Coronary artery (tissue), 2 donors: Measurements from ENCODE around the gene NEIL3.

Experiments used
- DNase-seq: peaks from one replicate; pipeline ENCODE4 v3.0.0-alpha.2; 2017; ENCODE audit warnings: low spot score
- H3K27ac ChIP-seq, 2 donors: fragments of 200-600 bp; sonication (generic); one replicate each; pipeline ENCODE4 v1.5.1; 2016 to 2019
- H3K4me3 ChIP-seq: fragments of 200-600 bp; sonication (generic); 2 replicates; pipeline ENCODE4 v1.5.1; 2016; ENCODE audit warnings: mild to moderate bottlenecking, moderate library complexity
- CTCF ChIP-seq: fragments of 200-600 bp; sonication (generic); IDR thresholded peaks from one replicate; pipeline ENCODE4 v1.5.1; 2019; ENCODE audit warnings: antibody characterized with exemption

NEIL3 gene

GRCh38 chr4:177271091-177271490 lies 38.6 kb upstream of the NEIL3 start:
- DNase-seq = no peak
- H3K27ac ChIP-seq = peak overlapping the region in 1 of 2 donors; percentile 63
- no peak overlapping the region for H3K4me3 ChIP-seq
- TF ChIP-seq CTCF = no peak

GRCh38 chr4:177271915-177272766 lies 37.5 kb upstream of the NEIL3 start:
- Histone ChIP-seq H3K4me3 (no peak overlapping the region), H3K27ac (peak overlapping the region in 1 of 2 donors; percentile 63)
- no peak for TF ChIP-seq CTCF
- DNase-seq = no peak

DNA sequence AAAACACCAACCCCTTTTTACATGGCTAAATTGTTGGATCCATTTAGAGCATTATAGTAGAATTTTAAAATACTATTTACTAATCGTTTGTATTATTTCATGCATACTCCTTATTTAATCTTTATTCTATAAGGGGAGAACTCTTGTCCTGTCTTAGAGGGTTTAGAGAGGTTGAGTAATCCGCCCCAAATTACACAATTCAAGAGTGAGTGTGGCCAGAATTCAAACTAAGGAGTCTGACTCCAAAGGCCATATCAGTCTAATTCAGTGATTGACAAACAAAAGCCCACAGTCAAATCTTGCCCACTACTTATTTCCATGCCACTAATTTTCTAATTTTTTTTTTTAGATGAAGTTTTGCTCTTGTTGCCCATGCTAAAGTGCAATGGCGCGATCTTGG lies 33.7 kb upstream of the NEIL3 start:
- TF ChIP-seq CTCF = no peak

DNA sequence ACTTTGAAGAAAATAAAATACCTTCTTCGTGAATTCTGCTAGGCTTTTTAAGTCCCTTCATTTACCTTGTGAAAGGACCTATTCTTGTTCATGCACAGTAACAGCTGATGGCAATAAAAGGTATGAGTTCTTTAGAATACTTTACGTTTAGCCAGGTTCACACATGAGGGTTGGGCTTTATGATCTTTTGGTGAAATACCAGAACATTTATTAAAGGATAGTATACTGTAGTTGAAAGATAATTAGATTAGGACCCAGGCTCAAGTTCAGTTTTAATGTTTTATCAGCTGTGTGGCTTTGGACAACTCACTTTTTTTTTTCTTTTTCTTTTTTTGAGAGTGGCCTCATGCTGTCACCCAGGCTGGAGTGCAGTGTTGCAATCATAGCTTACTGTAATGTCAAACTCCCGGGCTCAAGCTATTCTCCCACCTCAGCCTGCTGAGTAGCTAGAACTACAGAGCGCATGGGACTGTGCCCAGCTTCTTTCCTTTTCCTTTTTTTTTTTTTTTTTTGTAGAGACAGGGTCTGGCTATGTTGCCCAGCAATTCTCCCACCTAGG lies 28.2 kb upstream of the NEIL3 start:
- DNase-seq = no peak
- TF ChIP-seq CTCF = no peak
- H3K27ac ChIP-seq = no peak overlapping the region
- H3K4me3 ChIP-seq = no peak overlapping the region

More for the DNA sequence above, 33.7 kb upstream of the NEIL3 start:
- Histone ChIP-seq H3K4me3 (no peak overlapping the region), H3K27ac (no peak overlapping the region)
- no peak for DNase-seq

- Histone ChIP-seq H3K4me3 (no peak overlapping the region), H3K27ac (no peak overlapping the region)
- DNase-seq = no peak
- no peak for TF ChIP-seq CTCF
These were observed 27.3 kb upstream of the NEIL3 start for GRCh38 chr4:177282284-177282835.

DNA sequence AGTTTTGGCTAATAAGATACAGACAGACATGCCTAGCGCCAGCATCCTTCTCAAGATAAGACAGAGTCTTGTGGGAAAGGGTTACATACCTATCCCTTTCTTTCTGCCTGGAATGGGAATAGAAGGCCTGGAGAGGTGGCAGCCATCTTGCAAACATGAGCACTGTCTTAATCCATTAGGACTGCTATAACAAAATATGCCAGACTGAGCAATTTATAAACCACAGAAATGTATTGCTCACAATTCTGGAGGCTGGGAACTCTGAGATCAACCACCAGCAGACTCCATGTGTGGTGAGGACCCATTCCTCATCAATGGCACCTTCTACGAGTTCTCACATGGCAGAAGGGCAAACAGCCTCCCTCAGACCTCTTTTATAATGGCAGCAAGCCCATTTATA lies 26.5 kb upstream of the NEIL3 start:
- no peak for DNase-seq
- no peak for TF ChIP-seq CTCF
- Histone ChIP-seq H3K27ac (no peak overlapping the region), H3K4me3 (no peak overlapping the region)
